Stimulated activated CD8-positive, alpha-beta memory T cell treated with anti-CD3 and anti-CD28 coated beads, Interleukin-12 subunit alpha, Interleukin-12 subunit beta, amount 100 ng/mL, for 1 hour (primary cell): Measurements from ENCODE around the gene NOC2L.
"Not testable (repeated sequence)": the region's sequence is repeated elsewhere in the genome, so short reads cannot be mapped to it uniquely, and the experiment has no call there.

ENCODE experiments used
- DNase-seq: peaks from one replicate; pipeline ENCODE4 v3.0.0-alpha.2; 2020; ENCODE audit warnings: low read depth

NOC2L gene

GRCh38 chr1:962381-963300 is 3.6 kb upstream of the NOC2L start:
- no peak for DNase-seq

GRCh38 chr1:961132-961669 is 2.1 kb upstream of the NOC2L start:
- no peak for DNase-seq

GRCh38 chr1:960363-961131 is 1.5 kb upstream of the NOC2L start, which contains the start of gene KLHL17:
TSS of gene KLHL17 (plus strand) at chr1:960584. CDS start at chr1:960694, 110 bp downstream.
- peak; percentile 57 for DNase-seq

- no peak for DNase-seq
Observed at GRCh38 chr1:959731-960362, 791 bp upstream of the NOC2L start.

GRCh38 chr1:956636-957035 is 2.4 kb downstream of the NOC2L start:
- no peak for DNase-seq

GRCh38 chr1:955474-955873 is 3.6 kb downstream of the NOC2L start:
- DNase-seq = no peak

- DNase-seq = no peak
Observed at GRCh38 chr1:954927-955326, 4.1 kb downstream of the NOC2L start.

- DNase-seq = no peak
Observed at GRCh38 chr1:953524-954320, 5.3 kb downstream of the NOC2L start.

- DNase-seq = no peak
Observed at GRCh38 chr1:952603-953002, 6.5 kb downstream of the NOC2L start.

- no peak for DNase-seq
Observed at GRCh38 chr1:952201-952600, 6.9 kb downstream of the NOC2L start.

- DNase-seq = no peak
Observed at GRCh38 chr1:951364-951763, 7.7 kb downstream of the NOC2L start.

- DNase-seq = no peak
Observed at GRCh38 chr1:950881-951280, 8.2 kb downstream of the NOC2L start.

GRCh38 chr1:950268-950667 is 8.8 kb downstream of the NOC2L start:
- DNase-seq = no peak

- DNase-seq = no peak
Observed at GRCh38 chr1:947958-948357, 11.1 kb downstream of the NOC2L start.

- not testable (repeated sequence) for DNase-seq
Observed at GRCh38 chr1:946811-947210, 12.2 kb downstream of the NOC2L start.

- DNase-seq = no peak
Observed at GRCh38 chr1:945688-946556, 13.1 kb downstream of the NOC2L start.

- no peak for DNase-seq
Observed at GRCh38 chr1:944341-945325, 14.4 kb downstream of the NOC2L start.

- DNase-seq = no peak
Observed at GRCh38 chr1:943545-944340, 15.3 kb downstream of the NOC2L start.
